HL-60 (cell line): Measurements from ENCODE around the gene STOML2.

ENCODE experiments used
- CTCF ChIP-seq: IDR thresholded peaks from one replicate; pipeline ENCODE4 v1.5.1; 2011; ENCODE audit warnings: low read length, control low read depth, inconsistent platforms; ENCODE audit not compliant: insufficient read depth
- GABPA ChIP-seq: IDR thresholded peaks from 2 replicates; pipeline ENCODE4 v1.6.1; 2012; ENCODE audit warnings: low read depth
- POLR2AphosphoS5 ChIP-seq: IDR thresholded peaks from 2 replicates; pipeline ENCODE4 v1.6.1; 2012; ENCODE audit warnings: low read depth
- SPI1 ChIP-seq: IDR thresholded peaks from 2 replicates; pipeline ENCODE4 v1.6.1; 2012; ENCODE audit warnings: low read depth, mild to moderate bottlenecking, borderline replicate concordance

GRCh38 chr9:35115680-35116538 lies 13.0 kb upstream of the STOML2 start, which contains the start of gene ATOSB:
- TF ChIP-seq CTCF (no peak), GABPA (no peak), SPI1 (0 out of 2 replicates have a peak, but pooled peaks have one; percentile 3), POLR2AphosphoS5 (0 out of 2 replicates have a peak, but pooled peaks have one; percentile 5)
